Stimulated activated CD4-positive, alpha-beta T cell treated with anti-CD3 and anti-CD28 coated beads, TNF-alpha, amount 100 ng/mL, for 1 hour (primary cell): ENCODE measurements around the gene KDM2B.

Experiments
- DNase-seq, 3 donors: peaks; one replicate each; pipeline ENCODE4 v3.0.0-alpha.2; 2020; ENCODE audit warnings: low read depth in 3 of 3, low spot score in 1 of 3

The KDM2B gene

DNA sequence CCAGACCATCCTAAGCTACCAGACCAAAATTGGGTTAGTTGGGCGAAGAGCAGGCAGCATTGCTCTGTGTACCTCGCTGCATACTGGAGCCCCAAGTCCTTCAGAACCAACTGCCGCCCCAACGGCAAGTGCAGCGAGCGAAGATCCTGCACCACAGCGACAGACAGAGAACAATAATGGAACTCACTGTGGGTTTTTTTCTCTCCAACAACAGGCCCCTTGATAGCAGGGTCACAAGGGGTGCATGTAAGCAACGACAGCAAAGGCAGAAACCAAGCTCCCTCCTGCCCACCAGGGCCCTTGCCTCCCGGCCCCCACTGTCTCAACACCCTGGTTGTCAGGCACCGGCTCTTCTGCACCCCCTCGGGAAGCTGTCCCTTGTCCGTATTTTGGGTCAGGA is 141.9 kb downstream of the KDM2B start:
- no peak for DNase-seq

GRCh38 chr12:121436706-121437105 is 144.1 kb downstream of the KDM2B start:
- no peak for DNase-seq

DNA sequence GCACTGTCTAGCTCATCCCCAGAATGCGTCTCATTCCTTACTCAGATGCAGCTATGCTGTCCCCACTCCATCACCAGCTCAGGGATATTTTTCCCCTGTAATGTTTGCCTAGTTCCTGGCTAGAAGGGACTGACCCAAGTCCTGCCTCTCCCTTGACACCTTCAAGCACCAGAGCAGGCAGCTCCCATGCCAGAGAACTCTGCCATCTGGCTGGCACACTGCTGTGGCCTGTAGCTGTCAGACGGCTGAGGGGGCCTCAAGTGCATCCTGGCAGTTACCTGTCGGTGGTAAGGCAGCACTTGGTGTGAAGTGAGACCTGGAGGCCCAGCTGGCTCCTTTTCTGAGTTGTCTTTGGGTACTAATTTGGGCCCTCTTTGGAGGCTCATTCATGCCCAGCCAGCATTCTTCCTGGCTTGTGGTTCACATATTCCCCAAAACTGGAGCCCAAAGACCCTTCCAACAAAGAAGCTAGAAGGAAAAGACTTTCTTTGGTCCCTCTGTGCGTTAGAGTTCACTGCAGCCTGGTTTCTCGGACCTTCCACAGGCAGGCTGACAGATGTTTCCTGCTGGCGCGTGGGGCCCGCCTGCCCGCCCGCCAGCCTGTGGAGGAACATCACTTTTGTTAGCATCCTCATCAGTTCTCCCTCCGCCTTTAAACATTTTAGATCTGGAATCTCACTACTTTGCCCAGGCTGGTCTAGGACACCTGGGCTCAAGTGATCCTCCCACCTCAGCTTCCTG is 147.9 kb downstream of the KDM2B start:
- no peak for DNase-seq

- DNase-seq = no peak
Measured at GRCh38 chr12:121430833-121431415, 149.9 kb downstream of the KDM2B start.

- no peak for DNase-seq
Measured at GRCh38 chr12:121428883-121429282, 151.9 kb downstream of the KDM2B start.

DNA sequence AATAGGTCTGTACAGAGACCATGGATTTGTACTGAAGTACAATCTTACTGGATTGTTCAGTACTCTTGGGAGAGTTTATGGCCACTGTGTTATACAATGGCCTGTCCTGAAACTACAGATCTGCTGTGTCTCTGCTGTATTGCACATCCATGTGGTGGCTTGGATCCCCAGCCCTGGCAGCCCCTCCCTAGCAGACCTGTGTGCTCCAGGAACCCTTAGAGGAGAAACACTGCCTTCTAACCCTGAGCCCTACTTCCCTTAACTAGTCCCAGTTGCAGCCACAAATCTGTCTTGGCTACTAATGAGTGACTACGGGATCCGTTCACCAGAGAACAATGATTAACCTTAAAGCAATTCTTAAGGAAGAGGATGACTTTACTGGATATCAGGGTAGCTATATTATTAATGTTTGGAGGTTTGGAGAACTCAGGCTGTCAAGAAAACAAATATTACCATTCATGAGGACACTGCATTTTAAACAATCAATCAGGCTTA is 153.2 kb downstream of the KDM2B start:
- no peak for DNase-seq

DNA sequence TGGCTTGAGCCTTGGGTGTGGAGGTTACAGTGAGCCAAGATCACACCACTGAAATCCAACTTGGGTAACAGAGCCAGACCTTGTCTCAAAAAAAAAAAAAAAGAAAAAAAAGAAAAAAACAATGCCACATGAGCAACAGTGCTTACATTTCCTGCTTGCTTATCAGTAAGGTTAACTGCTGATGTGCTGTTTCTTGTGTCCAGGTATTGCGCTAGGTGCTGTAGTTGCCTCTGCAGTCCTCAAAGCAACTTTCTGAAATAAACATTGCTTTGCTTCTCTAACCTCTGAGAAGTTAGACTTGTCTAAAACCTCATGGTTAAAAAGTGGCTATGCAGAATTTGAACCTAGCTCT is 156.2 kb downstream of the KDM2B start:
- DNase-seq = no peak

DNA sequence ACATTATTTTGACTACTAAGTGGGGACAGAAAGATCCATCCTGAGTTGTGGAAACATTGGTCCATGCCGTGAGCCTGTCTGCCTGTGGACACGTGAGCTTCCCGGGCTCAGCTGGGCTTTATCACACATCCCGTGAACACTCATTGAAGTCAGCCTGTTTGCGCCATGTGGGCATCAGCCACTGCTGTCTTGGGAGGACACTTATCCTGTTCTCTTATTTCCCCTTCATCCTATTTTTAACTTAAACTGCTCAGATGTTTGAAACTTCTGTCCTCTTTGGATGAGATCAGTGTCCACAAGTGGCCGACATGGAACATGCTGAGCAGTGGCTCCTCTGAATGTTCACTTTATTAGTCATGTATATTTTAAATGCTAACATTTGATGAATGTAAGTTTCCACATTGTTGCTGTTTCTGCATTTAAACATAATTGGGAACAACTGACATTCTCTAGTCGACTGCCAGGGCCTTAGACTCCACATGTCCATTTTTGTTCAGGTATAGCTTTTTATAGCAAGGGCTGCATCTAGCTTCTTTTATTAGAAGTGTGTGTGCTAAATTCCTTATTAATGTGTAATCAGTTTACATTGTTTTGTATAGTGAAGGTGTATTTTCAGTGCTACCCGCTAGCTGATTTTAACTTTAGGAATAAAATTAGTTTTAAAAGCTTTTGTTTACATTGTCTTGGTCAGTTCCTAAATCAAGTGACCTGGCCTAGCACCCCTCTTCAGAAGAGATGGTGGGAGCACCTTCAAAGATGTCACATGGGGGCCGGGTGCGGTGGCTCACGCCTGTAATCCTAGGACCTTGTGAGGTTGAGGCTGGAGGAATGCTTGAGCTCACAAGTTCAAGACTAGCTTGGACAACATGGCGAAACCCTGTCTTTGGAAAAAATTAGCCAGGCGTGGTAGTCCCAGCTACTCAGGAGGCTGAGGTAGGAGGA is 156.9 kb downstream of the KDM2B start:
- no peak for DNase-seq

DNA sequence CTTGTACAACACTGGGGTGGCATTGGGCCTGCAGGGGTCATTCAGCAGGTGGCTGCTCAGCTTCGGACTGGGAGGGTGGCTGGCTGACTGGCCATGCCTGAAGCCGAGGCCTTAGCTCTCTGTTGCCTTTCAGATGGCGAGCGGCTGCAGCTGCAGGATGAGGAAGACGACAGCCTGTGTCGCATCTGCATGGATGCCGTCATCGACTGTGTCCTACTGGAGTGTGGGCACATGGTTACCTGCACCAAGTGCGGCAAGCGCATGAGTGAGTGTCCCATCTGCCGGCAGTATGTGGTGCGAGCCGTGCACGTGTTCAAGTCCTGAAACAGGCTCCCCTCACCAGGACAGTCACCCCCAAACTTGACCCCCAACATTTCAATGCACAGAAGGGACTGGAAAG is 157.6 kb downstream of the KDM2B start:
- DNase-seq = no peak

- DNase-seq = no peak
Measured at GRCh38 chr12:121420109-121420508, 160.7 kb downstream of the KDM2B start.

DNA sequence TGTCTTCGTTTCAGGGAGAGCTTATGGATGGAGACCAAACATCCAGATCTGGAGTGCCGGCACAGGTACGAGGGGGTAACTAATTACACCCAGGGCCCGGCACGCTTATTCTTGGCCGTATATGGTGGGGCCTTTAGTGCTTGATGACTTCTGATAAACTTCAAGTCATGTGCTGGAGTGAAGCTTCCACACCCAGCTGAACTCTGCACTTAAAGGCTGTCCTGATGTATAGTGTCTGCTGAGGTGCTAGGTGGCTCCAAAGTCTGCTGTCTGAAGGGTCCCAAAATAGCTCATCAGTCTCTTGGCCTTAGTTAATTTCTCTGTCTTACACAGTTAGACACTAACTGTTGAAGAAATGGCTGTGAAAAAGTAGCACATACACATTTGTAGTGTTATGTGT is 163.0 kb downstream of the KDM2B start:
- DNase-seq = no peak

DNA sequence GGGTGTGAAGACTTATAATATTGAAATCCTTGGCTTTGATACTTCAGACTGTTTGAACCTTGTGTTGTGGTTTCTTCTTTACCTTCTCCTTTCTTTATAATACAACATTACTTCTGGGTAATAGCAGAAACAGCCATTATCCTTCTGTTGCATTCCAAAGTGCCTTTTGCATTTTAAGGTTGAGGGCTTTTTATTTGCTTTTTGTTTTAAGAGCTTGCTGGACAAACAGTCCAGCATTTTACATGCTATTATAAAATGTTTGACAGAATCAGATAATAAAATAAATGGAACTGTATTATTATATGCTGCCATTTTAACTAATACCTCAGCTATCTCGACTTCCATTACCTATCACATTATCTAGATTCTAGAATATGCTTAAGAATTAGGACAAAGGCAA is 166.9 kb downstream of the KDM2B start:
- no peak for DNase-seq

GRCh38 chr12:121405211-121405610 is 175.6 kb downstream of the KDM2B start:
- DNase-seq = no peak

DNA sequence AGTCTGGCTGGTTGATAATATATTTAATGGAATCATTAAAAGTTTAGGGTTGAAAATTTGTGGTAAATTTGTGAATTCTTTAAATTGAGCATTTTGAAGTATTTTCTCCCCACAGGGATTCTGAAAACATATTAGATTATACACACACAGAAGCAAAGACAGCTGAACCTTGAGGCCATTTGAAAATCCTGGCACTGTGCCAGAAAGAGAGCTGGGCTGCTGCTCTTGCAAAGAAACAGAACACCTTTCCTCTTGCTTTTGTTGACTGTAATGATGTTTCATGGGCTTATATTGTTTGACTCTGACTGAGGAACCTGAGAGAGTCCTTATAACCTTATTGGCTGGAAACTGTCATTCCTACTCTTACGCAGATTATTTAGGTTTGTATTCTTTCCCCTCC is 176.1 kb downstream of the KDM2B start:
- DNase-seq = no peak

DNA sequence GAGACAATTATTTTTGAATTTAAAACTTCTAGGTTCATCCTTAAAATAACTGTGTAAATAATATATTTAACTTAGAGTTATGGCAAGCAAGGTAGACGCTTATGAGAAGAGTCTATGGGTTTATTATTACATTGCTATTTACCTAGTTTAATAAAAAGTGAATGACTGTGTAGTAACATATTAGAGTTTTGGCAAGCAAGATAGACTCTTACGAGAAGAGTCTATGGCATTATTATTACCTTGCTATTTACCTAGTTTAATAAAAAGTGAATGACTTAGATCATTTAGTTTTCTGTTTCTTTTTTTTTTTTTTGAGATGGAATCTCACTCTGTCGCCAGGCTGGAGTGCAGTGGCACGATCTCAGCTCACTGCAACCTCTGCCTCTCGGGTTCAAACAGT is 177.1 kb downstream of the KDM2B start:
- no peak for DNase-seq

- DNase-seq = peak; percentile 11 to 46 (median 21)
Measured at GRCh38 chr12:121400332-121401139, 180.3 kb downstream of the KDM2B start.

DNA sequence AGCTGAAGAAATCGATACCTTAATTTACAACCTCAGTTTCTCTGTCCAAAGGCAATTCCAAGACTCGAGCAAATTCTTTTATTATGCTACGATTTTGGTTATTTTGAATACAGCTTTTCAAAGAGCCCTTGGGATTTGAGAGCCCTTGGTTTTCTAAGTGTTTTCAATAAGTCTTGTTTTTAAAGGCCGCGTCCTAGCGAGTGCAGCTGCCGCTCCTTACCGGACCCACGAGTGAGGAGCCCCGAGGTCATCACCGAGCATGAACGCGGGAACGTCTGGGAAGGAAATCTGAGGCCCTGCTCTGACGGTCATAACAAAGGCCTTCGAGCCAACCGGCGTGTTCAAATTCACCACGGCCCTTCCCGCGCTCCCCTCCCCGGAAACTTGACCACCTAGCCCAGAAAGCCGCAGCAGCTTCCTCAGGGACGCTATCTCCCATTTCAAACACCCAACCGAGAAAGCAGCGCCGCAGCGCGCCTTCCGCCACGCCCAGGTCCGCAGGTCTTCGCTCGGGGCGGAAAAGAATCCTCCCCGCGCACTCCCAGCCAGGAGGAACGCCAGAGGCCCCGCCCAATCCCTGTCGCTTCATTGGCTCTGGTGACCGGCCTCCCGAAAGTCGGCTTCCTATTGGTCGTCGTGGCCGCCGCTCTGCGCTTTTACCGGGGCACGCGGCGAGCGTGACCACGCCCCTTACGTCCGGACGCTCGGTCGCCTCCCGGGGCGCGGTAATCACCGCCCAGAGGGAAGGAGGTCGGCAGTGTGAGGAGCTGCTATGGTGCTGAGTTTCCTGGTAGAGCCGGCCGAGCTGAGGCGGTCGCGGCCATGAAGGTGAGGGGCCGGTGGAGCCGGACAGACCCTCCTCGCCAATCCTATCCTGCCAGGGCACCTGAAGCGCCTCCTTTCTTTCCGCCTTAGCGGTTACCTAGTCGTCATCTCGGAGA is 181.2 kb downstream of the KDM2B start, which contains the start of gene RNF34:
RNF34 (plus strand) TSS at position 728 of the 941 bp plus-strand sequence; CDS start at position 823, 95 bp downstream.
- peak; percentile 93 to 95 (median 94) for DNase-seq

- DNase-seq = no peak
Measured at GRCh38 chr12:121398355-121398754, 182.5 kb downstream of the KDM2B start.

DNA sequence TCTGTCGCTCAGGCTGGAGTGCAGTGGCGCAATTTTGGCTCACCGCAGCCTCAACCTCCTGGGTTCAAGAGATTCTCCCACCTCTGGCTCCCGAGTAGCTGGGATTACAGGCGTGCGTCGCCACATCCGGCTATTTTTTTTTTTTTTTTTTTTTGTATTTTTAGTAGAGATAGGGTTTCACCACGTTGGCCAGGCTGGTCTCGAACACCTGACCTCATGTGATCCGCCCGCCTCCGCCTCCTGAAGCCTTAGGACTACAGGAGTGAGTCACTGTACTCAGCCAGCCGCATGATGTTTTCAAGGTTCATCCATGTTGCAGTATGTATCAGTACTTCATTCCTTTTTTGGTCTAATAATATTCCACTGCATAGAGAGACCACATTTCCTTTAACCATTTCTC is 183.3 kb downstream of the KDM2B start:
- DNase-seq = no peak

- DNase-seq = no peak
Measured at GRCh38 chr12:121392325-121392716, 188.5 kb downstream of the KDM2B start.
